Fibroblast of mammary gland (primary cell): ENCODE data around the gene PAM.
A peak's percentile ranks its signal among the peaks of the same experiment; 100 is the strongest.

Source experiments
- DNase-seq: peaks from one replicate; pipeline ENCODE4 v3.0.0-alpha.2; 2010; ENCODE audit warnings: low read depth
- H3K4me3 ChIP-seq: 2 replicates; pipeline ENCODE4 v1.5.1; 2011; ENCODE audit warnings: low read depth, mild to moderate bottlenecking, low read length, moderate library complexity; ENCODE audit not compliant: control insufficient read depth
- TF ChIP-seq, protein P1 (sequence below): conservative IDR thresholded peaks from 2 replicates; pipeline ENCODE4 v1.5.1; 2011; ENCODE audit warnings: low read depth, low read length, inconsistent platforms; ENCODE audit not compliant: control insufficient read depth, insufficient read depth

Gene PAM

DNA sequence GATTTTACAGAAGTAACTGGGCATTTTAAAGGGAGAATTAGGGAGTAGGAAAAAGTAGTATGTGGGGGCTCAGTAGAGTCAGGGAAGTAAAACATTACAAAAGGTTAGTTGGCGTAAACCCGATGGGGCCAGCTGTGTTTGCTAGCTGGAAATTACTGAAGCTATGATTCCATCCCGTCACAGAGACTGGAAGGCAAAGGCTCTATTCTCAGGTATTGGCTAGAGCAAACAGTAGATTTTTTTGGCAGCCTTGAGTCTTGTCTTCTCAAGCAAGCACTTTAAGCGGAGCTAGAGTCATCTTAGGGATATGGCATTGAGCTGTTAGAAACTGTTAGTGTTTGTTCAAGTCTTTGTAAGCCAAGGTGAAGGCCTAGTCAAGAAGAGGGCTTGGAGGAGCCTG is 121.5 kb downstream of the PAM start:
- DNase-seq = no peak
- H3K4me3 ChIP-seq = no peak overlapping the region
- TF ChIP-seq, protein P1, sequence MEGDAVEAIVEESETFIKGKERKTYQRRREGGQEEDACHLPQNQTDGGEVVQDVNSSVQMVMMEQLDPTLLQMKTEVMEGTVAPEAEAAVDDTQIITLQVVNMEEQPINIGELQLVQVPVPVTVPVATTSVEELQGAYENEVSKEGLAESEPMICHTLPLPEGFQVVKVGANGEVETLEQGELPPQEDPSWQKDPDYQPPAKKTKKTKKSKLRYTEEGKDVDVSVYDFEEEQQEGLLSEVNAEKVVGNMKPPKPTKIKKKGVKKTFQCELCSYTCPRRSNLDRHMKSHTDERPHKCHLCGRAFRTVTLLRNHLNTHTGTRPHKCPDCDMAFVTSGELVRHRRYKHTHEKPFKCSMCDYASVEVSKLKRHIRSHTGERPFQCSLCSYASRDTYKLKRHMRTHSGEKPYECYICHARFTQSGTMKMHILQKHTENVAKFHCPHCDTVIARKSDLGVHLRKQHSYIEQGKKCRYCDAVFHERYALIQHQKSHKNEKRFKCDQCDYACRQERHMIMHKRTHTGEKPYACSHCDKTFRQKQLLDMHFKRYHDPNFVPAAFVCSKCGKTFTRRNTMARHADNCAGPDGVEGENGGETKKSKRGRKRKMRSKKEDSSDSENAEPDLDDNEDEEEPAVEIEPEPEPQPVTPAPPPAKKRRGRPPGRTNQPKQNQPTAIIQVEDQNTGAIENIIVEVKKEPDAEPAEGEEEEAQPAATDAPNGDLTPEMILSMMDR = no peak

DNA sequence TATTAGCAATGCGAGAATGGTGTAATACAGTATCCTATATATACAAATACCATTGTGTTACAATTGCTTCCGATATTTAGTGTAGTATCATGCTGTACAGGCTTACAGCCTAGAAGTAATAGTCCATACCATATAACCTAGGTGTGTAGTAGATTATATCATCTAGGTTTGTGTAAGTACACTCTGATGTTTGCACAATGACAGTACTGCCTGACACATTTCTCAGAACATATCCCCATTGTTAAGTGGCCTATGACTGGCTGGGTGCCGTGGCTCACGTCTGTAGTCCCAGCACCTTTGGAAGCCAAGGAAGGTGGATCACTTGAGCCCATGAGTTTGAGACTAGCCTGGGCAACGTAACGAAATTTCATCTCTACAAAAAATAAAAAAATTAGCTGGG is 124.6 kb downstream of the PAM start:
- H3K4me3 ChIP-seq = no peak overlapping the region
- TF ChIP-seq, protein P1 = no peak
- DNase-seq = no peak

DNA sequence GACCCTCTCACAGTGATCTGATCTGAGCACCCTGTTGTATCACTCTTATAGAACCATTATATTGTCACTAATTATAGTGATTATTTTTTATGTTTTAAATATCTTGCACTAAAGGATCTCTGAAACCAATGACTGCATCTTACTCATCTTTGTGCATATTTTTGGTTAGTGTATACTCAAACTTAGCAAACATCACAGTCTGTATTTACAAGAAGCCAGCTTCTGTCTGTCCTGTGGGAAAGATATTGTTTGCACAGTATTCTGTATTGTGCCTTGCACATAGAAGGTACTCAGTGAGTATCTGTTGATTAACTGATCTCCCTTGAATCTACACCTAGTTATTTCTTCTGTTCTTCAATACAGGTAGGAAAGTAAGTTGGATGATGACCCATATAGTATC is 131.5 kb downstream of the PAM start:
- no peak overlapping the region for H3K4me3 ChIP-seq
- TF ChIP-seq, protein P1 = no peak
- peak; percentile 4 for DNase-seq

DNA sequence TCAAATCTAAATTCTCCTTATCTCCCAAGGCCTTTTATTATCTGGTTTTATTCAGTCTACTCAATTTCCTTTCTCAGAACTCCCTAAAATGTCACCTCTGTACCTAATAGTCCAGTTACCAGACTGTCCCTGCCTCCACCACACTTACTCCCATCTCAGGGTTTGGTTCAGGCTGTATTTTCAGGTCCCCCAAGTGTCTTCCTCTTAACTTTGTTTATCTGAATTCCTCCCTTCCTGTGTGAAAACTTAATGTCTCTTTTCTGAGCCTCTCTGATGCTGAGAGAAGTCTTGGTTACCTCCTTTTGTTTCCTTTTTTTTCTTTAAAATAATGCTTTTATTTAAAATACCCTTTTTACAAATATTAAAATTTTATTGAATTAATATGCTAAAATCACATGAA is 133.4 kb downstream of the PAM start:
- TF ChIP-seq, protein P1 = no peak
- no peak for DNase-seq
- no peak overlapping the region for H3K4me3 ChIP-seq

DNA sequence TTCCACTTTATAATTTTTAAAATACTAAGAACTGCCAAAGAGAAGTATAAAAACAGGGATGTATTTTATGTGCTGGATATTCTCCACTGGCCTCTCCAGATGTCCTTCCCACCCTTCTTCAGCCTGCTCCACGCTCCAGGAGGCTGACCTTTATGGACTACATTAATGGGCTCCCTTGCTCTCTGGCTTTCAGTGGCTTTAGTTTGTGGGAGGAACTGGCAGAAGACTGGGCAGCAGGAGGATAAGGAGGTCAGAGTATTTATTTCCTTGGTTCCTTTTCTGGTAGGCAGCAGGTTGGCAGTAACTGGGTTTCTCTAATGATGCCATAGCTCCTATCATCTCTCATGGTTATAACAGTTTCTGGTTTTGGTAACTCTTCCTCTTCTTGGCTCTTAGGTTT is 133.9 kb downstream of the PAM start:
- TF ChIP-seq, protein P1 = no peak
- H3K4me3 ChIP-seq = no peak overlapping the region
- no peak for DNase-seq

DNA sequence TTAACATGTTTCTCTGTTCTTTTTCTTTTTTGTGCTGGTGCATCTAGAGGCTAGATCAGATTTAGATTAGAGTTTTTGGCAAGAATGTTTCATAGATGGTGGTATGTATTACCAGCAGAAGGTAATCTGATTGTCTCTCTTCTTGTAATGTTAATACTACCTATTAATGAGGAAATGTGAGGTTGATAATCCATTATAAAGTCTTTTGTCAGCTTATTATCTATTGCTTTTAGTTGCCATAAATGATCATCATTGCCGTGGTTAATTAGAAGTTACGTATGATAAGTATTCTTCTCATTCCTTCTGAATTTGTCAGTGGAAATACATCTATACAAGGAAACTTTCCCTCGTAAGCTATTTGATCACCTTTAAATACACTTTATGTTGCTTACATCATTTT is 135.0 kb downstream of the PAM start:
- TF ChIP-seq, protein P1 = no peak
- no peak for DNase-seq
- no peak overlapping the region for H3K4me3 ChIP-seq

DNA sequence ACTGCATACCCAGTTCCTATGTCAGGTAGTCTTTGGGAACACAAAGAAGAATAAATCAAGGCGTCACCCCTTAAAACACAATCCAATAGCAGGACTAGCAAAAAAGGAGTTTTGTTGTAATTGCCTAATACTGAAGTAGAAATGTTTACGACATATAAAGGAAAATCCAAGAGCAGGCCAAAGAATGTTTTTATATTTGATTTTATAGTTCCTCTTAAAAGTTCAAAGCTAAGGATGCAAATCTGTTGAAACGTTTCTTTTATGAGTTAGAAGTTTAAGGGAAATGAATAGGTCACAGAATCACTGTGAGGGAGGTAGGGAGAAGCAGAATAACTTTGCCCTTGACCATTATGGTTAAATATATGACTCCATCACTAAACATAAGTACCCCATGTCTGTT is 136.1 kb downstream of the PAM start:
- TF ChIP-seq, protein P1 = no peak
- no peak for DNase-seq

More for the DNA sequence above, 136.1 kb downstream of the PAM start:
- H3K4me3 ChIP-seq = no peak overlapping the region
